CD8-positive, alpha-beta memory T cell (primary cell): ENCODE results near the gene TCERG1. TPM values are rescaled to one million over a fixed set of nuclear protein-coding genes. Genes with fewer than 3 reads are reported as not detected.

Experiments
- CTCF ChIA-PET: fragments of 350-600 bp; sonication (Branson Sonifier 250); formaldehyde crosslinking; loops from one replicate; lab custom pipeline; 2021; ENCODE audit warnings: antibody characterized with exemption; lab: Charles Lee
- POLR2A ChIA-PET: fragments of 350-600 bp; sonication (Branson Sonifier 250); formaldehyde crosslinking; loops from one replicate; lab custom pipeline; 2021; ENCODE audit warnings: antibody characterized with exemption; lab: Charles Lee
- DNase-seq, 5 donors: peaks; one replicate each; pipeline versions ENCODE4 v3.0.0 to v3.0.0-alpha.2; 2020 to 2022; ENCODE audit warnings: mixed read lengths in 1 of 5
- H3K27ac ChIP-seq: one replicate; pipeline ENCODE4 v1.7.0; 2013; ENCODE audit warnings: low read depth, mild to moderate bottlenecking, low read length, moderate library complexity
- H3K27me3 ChIP-seq: 2 replicates; pipeline ENCODE4 v1.7.0; 2013; ENCODE audit warnings: low read length, mild to moderate bottlenecking; ENCODE audit not compliant: insufficient read depth, poor library complexity, severe bottlenecking
- H3K36me3 ChIP-seq: 2 replicates; pipeline ENCODE4 v1.7.0; 2013; ENCODE audit warnings: mild to moderate bottlenecking, low read length, moderate library complexity; ENCODE audit not compliant: insufficient read depth
- H3K4me1 ChIP-seq: 2 replicates; pipeline ENCODE4 v1.7.0; 2013; ENCODE audit warnings: mild to moderate bottlenecking, low read length, moderate library complexity; ENCODE audit not compliant: insufficient read depth
- H3K4me3 ChIP-seq: 2 replicates; pipeline ENCODE4 v1.7.0; 2013; ENCODE audit warnings: mild to moderate bottlenecking, low read length
- H3K9me3 ChIP-seq: 2 replicates; pipeline ENCODE4 v1.7.0; 2013; ENCODE audit warnings: mild to moderate bottlenecking, low read length
- H3K27ac Mint-ChIP-seq, 8 donors: one replicate each; pipeline ENCODE4 v1.8.0; 2020 to 2021; ENCODE audit warnings: mixed read lengths in 8 of 8, mild to moderate bottlenecking in 6 of 8, inconsistent platforms in 3 of 8, moderate library complexity in 3 of 8
- H3K27me3 Mint-ChIP-seq, 2 donors: one replicate each; pipeline ENCODE4 v1.8.0; 2020 to 2021; ENCODE audit warnings: mixed read lengths in 2 of 2, mild to moderate bottlenecking in 1 of 2, moderate library complexity in 1 of 2
- H3K36me3 Mint-ChIP-seq, 3 donors: one replicate each; pipeline ENCODE4 v1.8.0; 2020 to 2021; ENCODE audit warnings: mixed read lengths in 3 of 3, inconsistent platforms in 1 of 3, mild to moderate bottlenecking in 1 of 3
- H3K4me1 Mint-ChIP-seq, 3 donors: one replicate each; pipeline ENCODE4 v1.8.0; 2020 to 2021; ENCODE audit warnings: mixed read lengths in 3 of 3, inconsistent platforms in 1 of 3, mild to moderate bottlenecking in 1 of 3
- H3K4me3 Mint-ChIP-seq, 7 donors: one replicate each; pipeline ENCODE4 v1.8.0; 2020 to 2021; ENCODE audit warnings: mixed read lengths in 7 of 7, mild to moderate bottlenecking in 6 of 7, moderate library complexity in 4 of 7, inconsistent platforms in 2 of 7
- H3K9me3 Mint-ChIP-seq, 5 donors: one replicate each; pipeline ENCODE4 v1.8.0; 2020 to 2022; ENCODE audit warnings: mixed read lengths in 5 of 5, mild to moderate bottlenecking in 3 of 5, moderate library complexity in 2 of 5, inconsistent platforms in 1 of 5
- polyA plus RNA-seq: library from polyadenylated mRNA; unstranded; fragments of 300-500 nt; fragmentation: Illumina TruSeq; gene quantifications from one replicate; pipeline ENCODE4 v1.2.3, GENCODE V29; 2021
- total RNA-seq, 2 experiments: library from RNA; stranded (reverse); gene quantifications; one replicate each; pipeline ENCODE4 v1.2.3, GENCODE V29; 2021

The TCERG1 gene
- total and polyA plus RNA-seq, 3 experiments from 2014 or later = 37.8 to 110 (median 99.4) TPM

- Mint-ChIP-seq H3K27me3 (no peaks in the 10 kb centered on the region), H3K9me3 (no peaks in the 10 kb centered on the region), H3K27ac (peak overlapping the region in 2 of 8 donors; percentile 33 to 51), H3K4me1 (no peaks in the 10 kb centered on the region), H3K36me3 (peaks cover 12 to 77% (median 35%) of the 10 kb centered on the region in 3 donors), H3K4me3 (no peak overlapping the region)
- H3K27ac ChIP-seq = no peak overlapping the region
- no peaks in the 10 kb centered on the region for H3K9me3 ChIP-seq
- H3K4me3 ChIP-seq = no peak overlapping the region
- DNase-seq = no peak
- peaks cover 35% of the 10 kb centered on the region for H3K36me3 ChIP-seq
- H3K4me1 ChIP-seq = no peaks in the 10 kb centered on the region
- ChIA-PET CTCF (interaction anchor here (0.8 kb wide), 1 partner anchor 17 kb away, joined by 3 read pairs; no protein-coding TSS in a partner anchor), POLR2A (no interaction called here)
- H3K27me3 ChIP-seq = no peaks in the 10 kb centered on the region
Measured at GRCh38 chr5:146484714-146485391, 37.7 kb downstream of the TCERG1 start.

DNA sequence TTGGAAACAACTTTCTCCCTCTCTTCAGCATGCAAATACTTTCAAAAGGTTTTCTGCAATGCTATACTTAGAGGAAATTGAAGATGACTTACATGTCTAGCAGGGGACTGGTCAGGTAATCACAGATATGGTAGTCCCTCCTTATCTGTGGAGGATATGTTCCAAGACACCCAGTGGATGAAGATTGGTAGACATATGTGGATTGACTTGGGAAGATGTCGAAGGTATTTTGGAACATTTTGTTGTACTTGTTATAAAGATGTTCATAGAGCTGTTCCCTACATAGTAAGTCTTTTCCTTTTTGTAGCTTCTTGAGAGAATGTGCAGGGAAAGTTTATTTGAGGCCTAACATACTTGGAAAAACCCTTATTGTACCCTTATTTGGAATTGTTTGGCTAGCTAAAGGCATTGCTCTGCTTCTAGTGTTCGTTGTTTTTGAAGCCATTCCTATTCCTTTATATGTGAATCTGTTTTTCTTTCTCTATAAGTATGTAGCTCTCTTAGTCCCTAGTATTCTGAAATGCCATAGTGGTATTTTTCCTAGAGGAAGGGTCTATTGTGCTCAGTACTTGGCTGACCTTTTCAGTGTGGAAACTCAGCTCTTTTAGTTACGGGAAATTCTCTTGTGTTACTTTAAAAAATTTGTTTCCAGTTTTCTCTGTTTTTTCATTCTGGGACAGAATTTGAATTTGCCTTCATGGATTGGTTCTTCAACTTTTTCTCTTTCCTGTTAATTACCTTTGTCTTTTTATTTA, 43.1 kb downstream of the TCERG1 start:
- Mint-ChIP-seq H3K9me3 (no peaks in the 10 kb centered on the region), H3K4me3 (no peak overlapping the region), H3K36me3 (peaks cover 0 to 60% (median 20%) of the 10 kb centered on the region in 3 donors), H3K27me3 (no peaks in the 10 kb centered on the region), H3K4me1 (peaks cover 0 to 3% (median 0%) of the 10 kb centered on the region in 3 donors), H3K27ac (peak overlapping the region in 1 of 8 donors; percentile 8)
- ChIA-PET POLR2A (no interaction called here), CTCF (no interaction called here)
- DNase-seq = no peak
- no peak overlapping the region for H3K4me3 ChIP-seq
- H3K27ac ChIP-seq = no peak overlapping the region
- peaks cover 16% of the 10 kb centered on the region for H3K36me3 ChIP-seq
- H3K27me3 ChIP-seq = no peaks in the 10 kb centered on the region
- no peaks in the 10 kb centered on the region for H3K9me3 ChIP-seq
- no peaks in the 10 kb centered on the region for H3K4me1 ChIP-seq

GRCh38 chr5:146494656-146495055, 47.5 kb downstream of the TCERG1 start:
- peaks cover 30% of the 10 kb centered on the region for H3K36me3 ChIP-seq
- no peak overlapping the region for H3K4me3 ChIP-seq
- H3K4me3 Mint-ChIP-seq = no peak overlapping the region
- ChIA-PET CTCF (no interaction called here), POLR2A (no interaction called here)
- no peak overlapping the region for H3K27ac ChIP-seq
- H3K27me3 ChIP-seq = no peaks in the 10 kb centered on the region
- no peaks in the 10 kb centered on the region for H3K4me1 ChIP-seq
- H3K9me3 Mint-ChIP-seq = no peaks in the 10 kb centered on the region
- no peaks in the 10 kb centered on the region for H3K27me3 Mint-ChIP-seq
- peaks cover 0 to 54% (median 14%) of the 10 kb centered on the region in 3 donors for H3K36me3 Mint-ChIP-seq
- peaks cover 2 to 11% (median 10%) of the 10 kb centered on the region in 3 donors for H3K4me1 Mint-ChIP-seq
- H3K27ac Mint-ChIP-seq = no peak overlapping the region
- no peak for DNase-seq
- H3K9me3 ChIP-seq = no peaks in the 10 kb centered on the region

DNA sequence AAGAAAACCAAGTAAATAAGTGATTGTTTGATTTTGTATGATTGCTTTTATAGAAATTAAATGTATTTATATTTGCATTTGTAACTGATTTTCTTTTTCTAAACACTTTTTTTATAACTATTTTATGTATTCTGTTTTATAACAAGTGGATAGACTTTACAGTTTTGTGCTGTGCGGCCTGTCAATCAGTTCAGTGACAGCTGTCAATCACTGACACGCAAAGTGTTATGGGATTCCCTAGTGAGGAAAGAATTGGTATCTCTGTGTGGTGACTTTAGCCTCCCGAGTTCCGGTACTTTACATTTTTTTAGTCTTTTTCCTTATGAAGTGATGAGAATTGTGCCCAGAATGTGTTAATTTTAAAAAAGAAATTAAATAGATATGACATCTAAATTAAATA, 52.5 kb downstream of the TCERG1 start:
- ChIA-PET CTCF (no interaction called here), POLR2A (no interaction called here)
- H3K4me1 Mint-ChIP-seq = peaks cover 2 to 11% (median 7%) of the 10 kb centered on the region in 3 donors
- H3K36me3 Mint-ChIP-seq = peaks cover 4 to 57% (median 19%) of the 10 kb centered on the region in 3 donors
- no peaks in the 10 kb centered on the region for H3K4me1 ChIP-seq
- H3K36me3 ChIP-seq = peaks cover 24% of the 10 kb centered on the region
- no peak overlapping the region for H3K4me3 ChIP-seq
- H3K4me3 Mint-ChIP-seq = no peak overlapping the region
- no peaks in the 10 kb centered on the region for H3K9me3 Mint-ChIP-seq
- no peak for DNase-seq
- H3K27me3 Mint-ChIP-seq = no peaks in the 10 kb centered on the region
- no peaks in the 10 kb centered on the region for H3K9me3 ChIP-seq
- H3K27ac Mint-ChIP-seq = no peak overlapping the region
- no peaks in the 10 kb centered on the region for H3K27me3 ChIP-seq
- H3K27ac ChIP-seq = no peak overlapping the region

- no peak overlapping the region for H3K27ac ChIP-seq
- Mint-ChIP-seq H3K4me1 (no peaks in the 10 kb centered on the region), H3K27me3 (no peaks in the 10 kb centered on the region), H3K36me3 (peaks cover 9 to 81% (median 39%) of the 10 kb centered on the region in 3 donors), H3K27ac (no peak overlapping the region), H3K4me3 (no peak overlapping the region), H3K9me3 (no peaks in the 10 kb centered on the region)
- no peaks in the 10 kb centered on the region for H3K4me1 ChIP-seq
- DNase-seq = no peak
- peaks cover 33% of the 10 kb centered on the region for H3K36me3 ChIP-seq
- CTCF ChIA-PET = no interaction called here
- no peaks in the 10 kb centered on the region for H3K27me3 ChIP-seq
- no peaks in the 10 kb centered on the region for H3K9me3 ChIP-seq
- POLR2A ChIA-PET = no interaction called here
- no peak overlapping the region for H3K4me3 ChIP-seq
Measured at GRCh38 chr5:146507428-146507827, 60.3 kb downstream of the TCERG1 start.

- H3K4me1 Mint-ChIP-seq = no peaks in the 10 kb centered on the region
- H3K27me3 ChIP-seq = no peaks in the 10 kb centered on the region
- H3K4me3 Mint-ChIP-seq = no peak overlapping the region
- ChIA-PET CTCF (no interaction called here), POLR2A (no interaction called here)
- no peaks in the 10 kb centered on the region for H3K4me1 ChIP-seq
- DNase-seq = no peak
- no peaks in the 10 kb centered on the region for H3K9me3 Mint-ChIP-seq
- H3K36me3 ChIP-seq = peaks cover 25% of the 10 kb centered on the region
- H3K4me3 ChIP-seq = no peak overlapping the region
- H3K27me3 Mint-ChIP-seq = no peaks in the 10 kb centered on the region
- H3K9me3 ChIP-seq = no peaks in the 10 kb centered on the region
- peaks cover 0 to 62% (median 25%) of the 10 kb centered on the region in 3 donors for H3K36me3 Mint-ChIP-seq
- no peak overlapping the region for H3K27ac ChIP-seq
- peak overlapping the region in 1 of 8 donors; percentile 79 for H3K27ac Mint-ChIP-seq
Measured at GRCh38 chr5:146510559-146511125, 63.5 kb downstream of the TCERG1 start.

- no peak overlapping the region for H3K4me3 ChIP-seq
- DNase-seq = no peak
- Mint-ChIP-seq H3K4me3 (no peak overlapping the region), H3K9me3 (no peaks in the 10 kb centered on the region), H3K4me1 (peaks cover 0 to 4% (median 0%) of the 10 kb centered on the region in 3 donors), H3K27ac (peak overlapping the region in 1 of 8 donors; percentile 50), H3K27me3 (no peaks in the 10 kb centered on the region), H3K36me3 (peaks cover 0 to 36% (median 10%) of the 10 kb centered on the region in 3 donors)
- no peaks in the 10 kb centered on the region for H3K27me3 ChIP-seq
- H3K4me1 ChIP-seq = no peaks in the 10 kb centered on the region
- POLR2A ChIA-PET = no interaction called here
- H3K27ac ChIP-seq = no peak overlapping the region
- CTCF ChIA-PET = no interaction called here
- H3K9me3 ChIP-seq = no peaks in the 10 kb centered on the region
- H3K36me3 ChIP-seq = peaks cover 10% of the 10 kb centered on the region
Measured at GRCh38 chr5:146513462-146513861, 66.3 kb downstream of the TCERG1 start.

DNA sequence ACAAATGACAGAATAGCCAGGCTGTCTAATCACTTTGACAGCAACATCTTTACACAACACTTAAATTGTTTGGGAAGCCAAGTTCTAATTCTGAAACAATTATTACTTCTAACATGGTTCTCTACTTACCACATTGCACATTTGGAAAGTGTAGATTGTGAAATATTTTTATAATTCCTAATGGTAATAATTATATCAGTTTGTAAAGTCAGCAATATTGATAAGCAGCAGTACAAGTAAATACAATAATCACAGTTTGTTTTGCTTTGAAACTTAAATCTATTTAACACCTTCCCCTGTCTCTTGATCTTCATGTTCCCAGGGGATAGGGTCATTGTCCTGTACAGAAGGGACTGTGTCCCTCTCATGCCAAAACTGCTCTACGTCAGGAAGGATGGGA, 67.4 kb downstream of the TCERG1 start:
- no peak for DNase-seq
- Histone ChIP-seq H3K27ac (no peak overlapping the region), H3K27me3 (no peaks in the 10 kb centered on the region), H3K9me3 (no peaks in the 10 kb centered on the region), H3K4me3 (no peak overlapping the region), H3K4me1 (no peaks in the 10 kb centered on the region), H3K36me3 (peaks cover 6% of the 10 kb centered on the region)
- H3K4me3 Mint-ChIP-seq = no peak overlapping the region
- no peaks in the 10 kb centered on the region for H3K9me3 Mint-ChIP-seq
- peaks cover 2 to 3% of the 10 kb centered on the region in 2 donors for H3K27me3 Mint-ChIP-seq
- POLR2A ChIA-PET = no interaction called here
- peaks cover 3 to 7% (median 4%) of the 10 kb centered on the region in 3 donors for H3K4me1 Mint-ChIP-seq
- H3K27ac Mint-ChIP-seq = no peak overlapping the region
- CTCF ChIA-PET = no interaction called here
- peaks cover 0 to 26% (median 4%) of the 10 kb centered on the region in 3 donors for H3K36me3 Mint-ChIP-seq
